DOHH2 (cell line): ENCODE data around the gene S100A3.

Experiments used
- H3F3A ChIP-seq: fragments of 200-600 bp; sonication (generic), shearing (Covaris generic); 2 replicates; pipeline ENCODE4 v1.6.0; 2016; ENCODE audit warnings: antibody characterized with exemption, mild to moderate bottlenecking; ENCODE audit not compliant: control insufficient read depth, insufficient read depth
- H3K27ac ChIP-seq: fragments of 200-600 bp; sonication (generic); 2 replicates; pipeline ENCODE4 v1.5.1; 2014; ENCODE audit warnings: low read depth, mild to moderate bottlenecking, low read length, moderate library complexity
- H3K27me3 ChIP-seq: fragments of 200-600 bp; sonication (generic); 2 replicates; pipeline ENCODE4 v1.6.1; 2014; ENCODE audit warnings: mild to moderate bottlenecking, low read length, mixed read lengths; ENCODE audit not compliant: control insufficient read depth
- H3K36me3 ChIP-seq: fragments of 200-600 bp; sonication (generic); 2 replicates; pipeline ENCODE4 v1.6.1; 2014; ENCODE audit warnings: mild to moderate bottlenecking, low read length, moderate library complexity, mixed read lengths; ENCODE audit not compliant: control insufficient read depth
- H3K4me1 ChIP-seq: fragments of 200-600 bp; sonication (generic); 2 replicates; pipeline ENCODE4 v1.6.1; 2014; ENCODE audit warnings: mild to moderate bottlenecking, low read length, mixed read lengths; ENCODE audit not compliant: control insufficient read depth
- H3K4me2 ChIP-seq: fragments of 200-600 bp; sonication (generic); 2 replicates; pipeline ENCODE4 v1.6.0; 2014; ENCODE audit warnings: mild to moderate bottlenecking, low read length, moderate library complexity
- H3K4me3 ChIP-seq: fragments of 200-600 bp; sonication (generic); 2 replicates; pipeline ENCODE4 v1.5.1; 2014; ENCODE audit warnings: mild to moderate bottlenecking, low read length, mixed read lengths
- H3K79me2 ChIP-seq: fragments of 200-600 bp; sonication (generic); 2 replicates; pipeline ENCODE4 v1.6.1; 2014; ENCODE audit warnings: mild to moderate bottlenecking, low read length, mixed read lengths; ENCODE audit not compliant: control insufficient read depth
- H3K9me2 ChIP-seq: fragments of 200-600 bp; sonication (generic); replicated peaks from 2 replicates; pipeline ENCODE4 v1.6.1; 2014; ENCODE audit warnings: mild to moderate bottlenecking, low read length, mixed read lengths; ENCODE audit not compliant: control insufficient read depth
- H3K9me3 ChIP-seq: fragments of 200-600 bp; sonication (generic); 2 replicates; pipeline ENCODE4 v1.6.1; 2014; ENCODE audit warnings: antibody characterized with exemption, low read length, mixed read lengths; ENCODE audit not compliant: control insufficient read depth, insufficient read depth
- H4K20me1 ChIP-seq: fragments of 200-600 bp; sonication (generic); 2 replicates; pipeline ENCODE4 v1.6.0; 2014; ENCODE audit warnings: low read depth, mild to moderate bottlenecking, antibody characterized with exemption, low read length, moderate library complexity; ENCODE audit not compliant: control insufficient read depth, insufficient read depth
- CTCF ChIP-seq: fragments of 200-600 bp; sonication (generic); IDR thresholded peaks from one replicate; pipeline ENCODE4 v1.5.1; 2014; ENCODE audit warnings: antibody characterized with exemption, mild to moderate bottlenecking, low read depth, low read length; ENCODE audit not compliant: poor library complexity, severe bottlenecking
- EZH2phosphoT487 ChIP-seq: fragments of 200-600 bp; sonication (generic); IDR thresholded peaks from 2 replicates; pipeline ENCODE4 v1.6.1; 2017; ENCODE audit warnings: borderline replicate concordance, mild to moderate bottlenecking, antibody characterized with exemption, low read length, moderate library complexity, mixed read lengths

Gene S100A3

GRCh38 chr1:153531638-153532037, 17.4 kb downstream of the S100A3 start:
- peaks cover 6% of the 10 kb centered on the region; the same call in 1 of the 2 replicates for H3K4me1 ChIP-seq
- H3K79me2 ChIP-seq = no peaks in the 10 kb centered on the region
- no peaks in the 10 kb centered on the region for H3K9me2 ChIP-seq
- H3K27me3 ChIP-seq = peaks cover 48% of the 10 kb centered on the region
- no peaks in the 10 kb centered on the region for H4K20me1 ChIP-seq
- no peaks in the 10 kb centered on the region for H3K9me3 ChIP-seq
- no peaks in the 10 kb centered on the region for H3K36me3 ChIP-seq
- no peaks in the 10 kb centered on the region for H3F3A ChIP-seq
- H3K4me3 ChIP-seq = no peak overlapping the region
- no peak for TF ChIP-seq EZH2phosphoT487
- TF ChIP-seq CTCF = no peak
- no peak overlapping the region for H3K4me2 ChIP-seq
- no peak overlapping the region for H3K27ac ChIP-seq

GRCh38 chr1:153527683-153528040, 21.4 kb downstream of the S100A3 start:
- Histone ChIP-seq H3K4me2 (no peak overlapping the region), H3K27me3 (peaks cover 38% of the 10 kb centered on the region), H3K27ac (no peak overlapping the region), H3K79me2 (no peaks in the 10 kb centered on the region), H3K9me3 (no peaks in the 10 kb centered on the region), H3K36me3 (no peaks in the 10 kb centered on the region), H3K4me1 (no peaks in the 10 kb centered on the region), H3F3A (no peaks in the 10 kb centered on the region), H4K20me1 (no peaks in the 10 kb centered on the region), H3K4me3 (no peak overlapping the region), H3K9me2 (no peaks in the 10 kb centered on the region)
- no peak for TF ChIP-seq EZH2phosphoT487
- TF ChIP-seq CTCF = no peak

- no peak overlapping the region for H3K4me3 ChIP-seq
Observed at GRCh38 chr1:153527023-153527682, 21.9 kb downstream of the S100A3 start.

More at GRCh38 chr1:153527023-153527682, 21.9 kb downstream of the S100A3 start:
- no peak overlapping the region for H3K4me2 ChIP-seq
- no peaks in the 10 kb centered on the region for H3F3A ChIP-seq
- no peaks in the 10 kb centered on the region for H3K4me1 ChIP-seq
- H3K79me2 ChIP-seq = no peaks in the 10 kb centered on the region
- no peaks in the 10 kb centered on the region for H3K9me3 ChIP-seq
- H3K27ac ChIP-seq = no peak overlapping the region
- peaks cover 35% of the 10 kb centered on the region for H3K27me3 ChIP-seq
- no peak for TF ChIP-seq EZH2phosphoT487
- no peak for TF ChIP-seq CTCF
- H3K36me3 ChIP-seq = no peaks in the 10 kb centered on the region
- H4K20me1 ChIP-seq = no peaks in the 10 kb centered on the region
- H3K9me2 ChIP-seq = no peaks in the 10 kb centered on the region
